ENCODE measurements around the gene P2RX2. TPM values are rescaled to one million over a fixed set of nuclear protein-coding genes. Genes with fewer than 3 reads are reported as not detected.
A peak's percentile ranks its signal among the peaks of the same experiment; 100 is the strongest.

P2RX2 gene
- total RNA-seq, 1 donor from 2014 or later: not detected

GRCh38 chr12:132621657-132622435, 3.3 kb downstream of the P2RX2 start:
- no peak overlapping the region for H3K4me3 Mint-ChIP-seq

GRCh38 chr12:132622437-132623071, 4.0 kb downstream of the P2RX2 start:
- Histone ChIP-seq H3K27me3 (peaks cover 41% of the 10 kb centered on the region), H3K9ac (no peak overlapping the region), H3F3A (ENCODE audit: low read depth) (peaks cover 4% of the 10 kb centered on the region), H3K36me3 (no peaks in the 10 kb centered on the region), H3K4me1 (no peaks in the 10 kb centered on the region), H3K4me3 (no peak overlapping the region), H3K4me2 (no peak overlapping the region), H3K9me3 (ENCODE audit: low read depth) (peaks cover 2% of the 10 kb centered on the region), H4K20me1 (ENCODE audit: low read depth) (peaks cover 26% of the 10 kb centered on the region), H2AFZ (replicated peaks) (no peak overlapping the region), H3K27ac (no peak overlapping the region), H3K79me2 (ENCODE audit: low read depth) (no peaks in the 10 kb centered on the region)
- Mint-ChIP-seq H3K36me3 (peaks cover 5% of the 10 kb centered on the region), H3K27me3 (ENCODE audit: insufficient read depth, low read depth) (peaks cover 17% of the 10 kb centered on the region), H3K4me1 (peaks cover 15% of the 10 kb centered on the region), H3K4me3 (peak overlapping the region; percentile 10), H3K27ac (peak overlapping the region; percentile 26), H3K9me3 (peaks cover 6% of the 10 kb centered on the region)
- TF ChIP-seq EZH2 (IDR thresholded peaks at IDR 0.05): no peak
- TF ChIP-seq CTCF (IDR thresholded peaks at IDR 0.05): no peak
- TF ChIP-seq EZH2phosphoT487 (IDR thresholded peaks at IDR 0.05): no peak
- no peak for DNase-seq (ENCODE audit: low spot score)

More at GRCh38 chr12:132621657-132622435, 3.3 kb downstream of the P2RX2 start:
- no peak for DNase-seq (ENCODE audit: low spot score)
- peaks cover 5% of the 10 kb centered on the region for H3K36me3 Mint-ChIP-seq
- no peak overlapping the region for H3K4me2 ChIP-seq
- no peak overlapping the region for H2AFZ ChIP-seq (replicated peaks)
- peaks cover 26% of the 10 kb centered on the region for H4K20me1 ChIP-seq (ENCODE audit: low read depth)
- H3K27me3 ChIP-seq: peaks cover 48% of the 10 kb centered on the region
- H3K27ac ChIP-seq: no peak overlapping the region
- peak overlapping the region; percentile 26 for H3K27ac Mint-ChIP-seq
- H3K4me1 Mint-ChIP-seq: peaks cover 15% of the 10 kb centered on the region
- peaks cover 9% of the 10 kb centered on the region for H3K9me3 ChIP-seq (ENCODE audit: low read depth)
- H3K4me1 ChIP-seq: no peaks in the 10 kb centered on the region
- no peak overlapping the region for H3K9ac ChIP-seq
- H3K9me3 Mint-ChIP-seq: peaks cover 10% of the 10 kb centered on the region
- H3K27me3 Mint-ChIP-seq (ENCODE audit: insufficient read depth, low read depth): peaks cover 25% of the 10 kb centered on the region
- H3K79me2 ChIP-seq (ENCODE audit: low read depth): no peaks in the 10 kb centered on the region
- TF ChIP-seq EZH2phosphoT487 (IDR thresholded peaks at IDR 0.05): no peak
- TF ChIP-seq EZH2 (IDR thresholded peaks at IDR 0.05): no peak
- TF ChIP-seq CTCF (IDR thresholded peaks at IDR 0.05): no peak
- no peak overlapping the region for H3K4me3 ChIP-seq
- H3K36me3 ChIP-seq: no peaks in the 10 kb centered on the region
- peaks cover 4% of the 10 kb centered on the region for H3F3A ChIP-seq (ENCODE audit: low read depth)

GRCh38 chr12:132623072-132623869, 4.7 kb downstream of the P2RX2 start:
- H3K9me3 ChIP-seq (ENCODE audit: low read depth): no peaks in the 10 kb centered on the region
- H3K9ac ChIP-seq: no peak overlapping the region

More at GRCh38 chr12:132623072-132623869, 4.7 kb downstream of the P2RX2 start:
- H3K79me2 ChIP-seq (ENCODE audit: low read depth): no peaks in the 10 kb centered on the region
- no peaks in the 10 kb centered on the region for H3K9me3 Mint-ChIP-seq
- H3K27ac Mint-ChIP-seq: peak overlapping the region; percentile 91
- no peak for DNase-seq (ENCODE audit: low spot score)
- peaks cover 10% of the 10 kb centered on the region for H3K27me3 Mint-ChIP-seq (ENCODE audit: insufficient read depth, low read depth)
- no peaks in the 10 kb centered on the region for H3K4me1 ChIP-seq
- peaks cover 6% of the 10 kb centered on the region for H3K36me3 Mint-ChIP-seq
- H3K27me3 ChIP-seq: peaks cover 34% of the 10 kb centered on the region
- H3F3A ChIP-seq (ENCODE audit: low read depth): peaks cover 4% of the 10 kb centered on the region
- H4K20me1 ChIP-seq (ENCODE audit: low read depth): peaks cover 26% of the 10 kb centered on the region
- TF ChIP-seq EZH2phosphoT487 (IDR thresholded peaks at IDR 0.05) (no peak), CTCF (IDR thresholded peaks at IDR 0.05) (no peak), EZH2 (IDR thresholded peaks at IDR 0.05) (no peak)
- H3K4me3 ChIP-seq: no peak overlapping the region
- peaks cover 9% of the 10 kb centered on the region for H3K4me1 Mint-ChIP-seq
- H2AFZ ChIP-seq (replicated peaks): no peak overlapping the region
- H3K4me3 Mint-ChIP-seq: peak overlapping the region; percentile 10
- no peaks in the 10 kb centered on the region for H3K36me3 ChIP-seq
- no peak overlapping the region for H3K27ac ChIP-seq
- H3K4me2 ChIP-seq: no peak overlapping the region

Measured in neural progenitor cell (in vitro differentiated cells).